NCI-H2029 treated with DMSO at 0.1 percent for 48 hours (cell line): ENCODE data around the gene DNAH9.
A peak's percentile ranks its signal among the peaks of the same experiment; 100 is the strongest.

ENCODE experiments used
- DNase-seq: peaks from one replicate; lab custom pipeline; 2025; lab: John Stamatoyannopoulos, UW

Gene DNAH9

GRCh38 chr17:11979795-11980194 lies 381.5 kb downstream of the DNAH9 start:
- DNase-seq = no peak

GRCh38 chr17:11980813-11981212 lies 382.5 kb downstream of the DNAH9 start:
- no peak for DNase-seq

- no peak for DNase-seq
Observed at GRCh38 chr17:11981862-11982261, 383.6 kb downstream of the DNAH9 start.

- DNase-seq = no peak
Observed at GRCh38 chr17:11986179-11986941, 388.1 kb downstream of the DNAH9 start.

- DNase-seq = no peak
Observed at GRCh38 chr17:11986942-11987329, 388.7 kb downstream of the DNAH9 start.

- no peak for DNase-seq
Observed at GRCh38 chr17:11990363-11990983, 392.2 kb downstream of the DNAH9 start.

- no peak for DNase-seq
Observed at GRCh38 chr17:11991461-11991860, 393.2 kb downstream of the DNAH9 start.

GRCh38 chr17:11996722-11997146 lies 398.5 kb downstream of the DNAH9 start:
- DNase-seq = peak; percentile 1

GRCh38 chr17:11997147-11997971 lies 399.1 kb downstream of the DNAH9 start, which contains the start of gene ZNF18:
ZNF18 (minus strand) TSS chr17:11997475; CDS start chr17:11992829, 4,646 bp downstream.
- DNase-seq = peak; percentile 38

GRCh38 chr17:11997972-11998233 lies 399.6 kb downstream of the DNAH9 start:
- DNase-seq = no peak

- no peak for DNase-seq
Observed at GRCh38 chr17:11999696-12000095, 401.4 kb downstream of the DNAH9 start.

- DNase-seq = no peak
Observed at GRCh38 chr17:12007466-12007865, 409.2 kb downstream of the DNAH9 start.
